Endothelial cell of umbilical vein (primary cell): ENCODE data around the gene TRERF1. TPM values are rescaled to one million over a fixed set of nuclear protein-coding genes. Genes with fewer than 3 reads are reported as not detected.

ENCODE experiments used
- BruUV-seq: library from RNA; stranded (reverse); fragments of 400-500 nt; replicated peaks from 2 replicates; lab custom pipeline; 2021; lab: Mats Ljungman, UMichigan
- CTCF ChIA-PET: fragments of 300-600, 350-600 bp; sonication (Branson Sonifier 250); formaldehyde crosslinking; loops from one replicate; lab custom pipeline; 2021; ENCODE audit warnings: antibody characterized with exemption, inconsistent platforms; lab: Charles Lee
- POLR2A ChIA-PET: fragments of 300-600, 350-600 bp; sonication (Branson Sonifier 250); formaldehyde crosslinking; loops from one replicate; lab custom pipeline; 2021; ENCODE audit warnings: antibody characterized with exemption, inconsistent platforms; lab: Charles Lee
- DNase-seq: peaks from one replicate; pipeline ENCODE4 v3.0.0-alpha.2; 2011; ENCODE audit warnings: low read depth, low spot score
- FAIRE-seq: peaks from 2 replicates; lab custom pipeline; 2011; peaks lifted over from hg19 to GRCh38; lab: Jason Lieb, UNC
- H2AFZ ChIP-seq: 2 replicates; pipeline ENCODE4 v1.6.0; 2012; ENCODE audit warnings: low read depth, low read length, control low read depth, inconsistent platforms
- H3K27ac ChIP-seq: 2 replicates; pipeline ENCODE4 v1.5.1; 2011; ENCODE audit warnings: low read depth, mild to moderate bottlenecking, control low read depth, low read length, moderate library complexity; ENCODE audit not compliant: insufficient read depth
- H3K27me3 ChIP-seq, 2 experiments: 2 replicates each; pipeline versions ENCODE4 v1.6.0 to v1.6.1; 2011; ENCODE audit warnings: low read length in 2 of 2, mixed read lengths in 1 of 2; ENCODE audit not compliant: control insufficient read depth in 2 of 2, insufficient read depth in 2 of 2
- H3K36me3 ChIP-seq, 2 experiments: 2 replicates in 1 of 2; 3 replicates in 1 of 2; pipeline ENCODE4 v1.5.1; 2011; ENCODE audit warnings: low read length in 2 of 2, mild to moderate bottlenecking in 1 of 2, moderate library complexity in 1 of 2; ENCODE audit not compliant: control insufficient read depth in 2 of 2, insufficient read depth in 2 of 2; ENCODE audit errors: extremely low read depth in 1 of 2
- H3K4me1 ChIP-seq: 3 replicates; pipeline ENCODE4 v1.5.1; 2011; ENCODE audit warnings: mild to moderate bottlenecking, low read length; ENCODE audit not compliant: control insufficient read depth, insufficient read depth; ENCODE audit errors: extremely low read depth
- H3K4me2 ChIP-seq: 2 replicates; pipeline ENCODE4 v1.6.1; 2011; ENCODE audit warnings: low read length, control low read depth, mixed read lengths; ENCODE audit not compliant: insufficient read depth
- H3K4me3 ChIP-seq, 3 experiments: fragments of 200-600 bp in 1 of 3; sonication (generic), shearing (Covaris generic) in 1 of 3; replicated peaks in 1 of 3; 2 replicates each; pipeline ENCODE4 v1.5.1; 2011 to 2016; ENCODE audit warnings: control low read depth in 3 of 3, low read length in 3 of 3, mild to moderate bottlenecking in 2 of 3, inconsistent platforms in 1 of 3, low read depth in 1 of 3, moderate library complexity in 1 of 3; ENCODE audit not compliant: insufficient read depth in 1 of 3
- H3K79me2 ChIP-seq: 2 replicates; pipeline ENCODE4 v1.6.0; 2012; ENCODE audit warnings: low read length, inconsistent platforms; ENCODE audit not compliant: control insufficient read depth, insufficient read depth
- H3K9ac ChIP-seq: replicated peaks from 2 replicates; pipeline ENCODE3; 2011; ENCODE audit warnings: low read length, control low read depth; ENCODE audit not compliant: insufficient read depth; ENCODE audit errors: extremely low read depth
- H3K9me1 ChIP-seq: replicated peaks from 3 replicates; pipeline ENCODE4 v1.6.0; 2011; ENCODE audit warnings: mild to moderate bottlenecking, low read length; ENCODE audit not compliant: control insufficient read depth, insufficient read depth; ENCODE audit errors: extremely low read depth
- H3K9me3 ChIP-seq: replicated peaks from 2 replicates; pipeline ENCODE4 v1.5.1; 2012; ENCODE audit warnings: low read length, inconsistent platforms; ENCODE audit not compliant: control insufficient read depth, insufficient read depth
- H4K20me1 ChIP-seq: replicated peaks from 2 replicates; pipeline ENCODE3; 2011; ENCODE audit warnings: mild to moderate bottlenecking, low read length; ENCODE audit not compliant: control insufficient read depth, insufficient read depth; ENCODE audit errors: extremely low read depth
- EZH2 ChIP-seq: IDR thresholded peaks from 2 replicates; pipeline ENCODE4 v1.6.1; 2012; ENCODE audit warnings: borderline replicate concordance, low read depth, mild to moderate bottlenecking, moderate library complexity, low read length, inconsistent platforms; ENCODE audit not compliant: severe bottlenecking
- FOS ChIP-seq: IDR thresholded peaks from 2 replicates; pipeline ENCODE4 v1.6.1; 2011; ENCODE audit warnings: mild to moderate bottlenecking, low read length, moderate library complexity, borderline replicate concordance; ENCODE audit not compliant: insufficient read depth
- GATA2 ChIP-seq: IDR thresholded peaks from 2 replicates; pipeline ENCODE4 v1.7.0; 2011; ENCODE audit warnings: low read depth, mild to moderate bottlenecking, moderate library complexity, mixed read lengths, low read length; ENCODE audit not compliant: insufficient read length, insufficient read depth
- JUN ChIP-seq: IDR thresholded peaks from 2 replicates; pipeline ENCODE4 v1.6.1; 2011; ENCODE audit warnings: borderline replicate concordance, low read depth; ENCODE audit not compliant: insufficient read length, insufficient read depth
- MYC ChIP-seq: IDR thresholded peaks from one replicate; pipeline ENCODE4 v1.6.1; 2011; ENCODE audit warnings: mild to moderate bottlenecking, low read depth, low read length
- POLR2A ChIP-seq: IDR thresholded peaks from 2 replicates; pipeline ENCODE4 v1.6.1; 2012; ENCODE audit warnings: low read depth, mild to moderate bottlenecking, control low read depth, low read length
- POLR2AphosphoS5 ChIP-seq: IDR thresholded peaks from 2 replicates; pipeline ENCODE4 v1.6.1; 2012; ENCODE audit warnings: low read depth, mild to moderate bottlenecking, control low read depth, low read length, moderate library complexity; ENCODE audit not compliant: insufficient read depth
- dilution Hi-C: fragments of 300-500 bp; cut with MboI; formaldehyde crosslinking; loops from one replicate; pipeline ENCODE4 v1.15.0; 2019; ENCODE audit warnings: low sequenced_read_pairs; ENCODE audit not compliant: extremely low pct_ligation_motif_present
- intact Hi-C: fragments of 100-400 bp; cut with micrococcal nuclease; formaldehyde crosslinking; loops from one replicate; pipeline ENCODE4 v1.10.0; 2022
- polyA plus RNA-seq, 4 experiments: library from polyadenylated mRNA; depleted of rRNA in 3 of 4; stranded (reverse) in 3 of 4; unstranded in 1 of 4; fragments of >200 nt; gene quantifications; 2 replicates each; pipeline versions ENCODE4 v1.2.1 to v1.2.3, GENCODE V29; 2011 to 2012; ENCODE audit warnings: missing spikeins in 1 of 4
- total RNA-seq: library from RNA; stranded (reverse); gene quantifications from 2 replicates; pipeline ENCODE4 v1.2.3, GENCODE V29; 2021
- TF ChIP-seq, protein P1 (sequence below): IDR thresholded peaks from 2 replicates; pipeline ENCODE4 v1.6.1; 2011; ENCODE audit not compliant: insufficient read depth, insufficient read length
- TF ChIP-seq, protein P2 (sequence below), 2 donors: IDR thresholded peaks; 1 replicate in 1 of 2; 2 replicates in 1 of 2; pipeline ENCODE4 v1.5.1; 2011; ENCODE audit warnings: low read length in 2 of 2, mild to moderate bottlenecking in 2 of 2, moderate library complexity in 2 of 2, control low read depth in 1 of 2, inconsistent platforms in 1 of 2, low read depth in 1 of 2; ENCODE audit not compliant: insufficient read depth in 1 of 2; ENCODE audit errors: extremely low read depth in 1 of 2

The TRERF1 gene
- total and polyA plus RNA-seq, 2 donors (not counting 3 experiments of a cell fraction or from before 2014, with no cell fraction given): 0.73 to 5.5 TPM

DNA sequence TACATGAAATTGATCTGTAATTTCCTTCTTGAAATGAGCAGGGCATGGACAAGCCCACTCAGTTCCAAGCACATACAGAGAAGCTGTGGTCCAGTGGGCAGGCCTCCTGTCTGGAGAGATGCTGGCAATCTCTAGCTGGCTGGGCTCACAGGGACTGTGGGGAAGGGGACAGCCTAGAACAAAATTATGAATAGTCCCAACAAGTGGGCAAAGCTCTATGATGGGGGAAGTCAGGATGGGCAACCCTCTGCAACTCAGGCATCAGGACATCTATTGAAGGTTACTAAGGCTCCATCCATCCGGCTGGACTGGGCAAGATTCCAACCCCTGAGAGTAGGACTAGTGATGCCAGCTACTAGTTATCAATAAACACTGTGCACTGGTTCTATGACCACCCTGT lies 40.9 kb downstream of the TRERF1 start:
- no peak for TF ChIP-seq EZH2
- no peak for TF ChIP-seq JUN
- no peak for TF ChIP-seq MYC
- TF ChIP-seq, protein P1, sequence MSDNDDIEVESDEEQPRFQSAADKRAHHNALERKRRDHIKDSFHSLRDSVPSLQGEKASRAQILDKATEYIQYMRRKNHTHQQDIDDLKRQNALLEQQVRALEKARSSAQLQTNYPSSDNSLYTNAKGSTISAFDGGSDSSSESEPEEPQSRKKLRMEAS: no peak
- no peak for TF ChIP-seq GATA2
- TF ChIP-seq FOS: no peak
- TF ChIP-seq POLR2AphosphoS5: no peak
- TF ChIP-seq, protein P2, sequence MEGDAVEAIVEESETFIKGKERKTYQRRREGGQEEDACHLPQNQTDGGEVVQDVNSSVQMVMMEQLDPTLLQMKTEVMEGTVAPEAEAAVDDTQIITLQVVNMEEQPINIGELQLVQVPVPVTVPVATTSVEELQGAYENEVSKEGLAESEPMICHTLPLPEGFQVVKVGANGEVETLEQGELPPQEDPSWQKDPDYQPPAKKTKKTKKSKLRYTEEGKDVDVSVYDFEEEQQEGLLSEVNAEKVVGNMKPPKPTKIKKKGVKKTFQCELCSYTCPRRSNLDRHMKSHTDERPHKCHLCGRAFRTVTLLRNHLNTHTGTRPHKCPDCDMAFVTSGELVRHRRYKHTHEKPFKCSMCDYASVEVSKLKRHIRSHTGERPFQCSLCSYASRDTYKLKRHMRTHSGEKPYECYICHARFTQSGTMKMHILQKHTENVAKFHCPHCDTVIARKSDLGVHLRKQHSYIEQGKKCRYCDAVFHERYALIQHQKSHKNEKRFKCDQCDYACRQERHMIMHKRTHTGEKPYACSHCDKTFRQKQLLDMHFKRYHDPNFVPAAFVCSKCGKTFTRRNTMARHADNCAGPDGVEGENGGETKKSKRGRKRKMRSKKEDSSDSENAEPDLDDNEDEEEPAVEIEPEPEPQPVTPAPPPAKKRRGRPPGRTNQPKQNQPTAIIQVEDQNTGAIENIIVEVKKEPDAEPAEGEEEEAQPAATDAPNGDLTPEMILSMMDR (IDR thresholded peaks at IDR 0.05; ENCODE audit: extremely low read depth in 1 of 2, insufficient read depth in 1 of 2, low read depth in 1 of 2, low read length in 2 of 2): no peak
- TF ChIP-seq POLR2A: no peak
- no peaks in the 10 kb centered on the region for H3K36me3 ChIP-seq
- no peaks in the 10 kb centered on the region for H4K20me1 ChIP-seq
- H3K4me3 ChIP-seq: no peak overlapping the region
- H2AFZ ChIP-seq: no peak overlapping the region
- POLR2A ChIA-PET: no interaction called here
- FAIRE-seq (no peak), DNase-seq (no peak)
- no peak overlapping the region for H3K4me2 ChIP-seq
- no peaks in the 10 kb centered on the region for H3K27me3 ChIP-seq
- H3K4me1 ChIP-seq: no peaks in the 10 kb centered on the region
- intact Hi-C loops (no loop called here), dilution Hi-C loops (no loop called here)
- CTCF ChIA-PET: interaction anchor here (1.1 kb wide), 1 partner anchor 137 kb away, joined by 3 read pairs; no protein-coding TSS in a partner anchor
- H3K27ac ChIP-seq: no peak overlapping the region
- H3K79me2 ChIP-seq: no peaks in the 10 kb centered on the region
- no peaks in the 10 kb centered on the region for H3K9me3 ChIP-seq
- no TSS peak for BruUV-seq
- no peaks in the 10 kb centered on the region for H3K9me1 ChIP-seq
- no peak overlapping the region for H3K9ac ChIP-seq
